Left hindlimb (tissue), 1 donor: ENCODE measurements around the gene CISD2.
A peak's percentile ranks its signal among the peaks of the same experiment; 100 is the strongest.
"Not testable (repeated sequence)": the region's sequence is repeated elsewhere in the genome, so short reads cannot be mapped to it uniquely, and the experiment has no call there.

Experiments used
- DNase-seq: peaks from one replicate; pipeline ENCODE4 v3.0.0-alpha.2; 2018

CISD2 gene

DNA sequence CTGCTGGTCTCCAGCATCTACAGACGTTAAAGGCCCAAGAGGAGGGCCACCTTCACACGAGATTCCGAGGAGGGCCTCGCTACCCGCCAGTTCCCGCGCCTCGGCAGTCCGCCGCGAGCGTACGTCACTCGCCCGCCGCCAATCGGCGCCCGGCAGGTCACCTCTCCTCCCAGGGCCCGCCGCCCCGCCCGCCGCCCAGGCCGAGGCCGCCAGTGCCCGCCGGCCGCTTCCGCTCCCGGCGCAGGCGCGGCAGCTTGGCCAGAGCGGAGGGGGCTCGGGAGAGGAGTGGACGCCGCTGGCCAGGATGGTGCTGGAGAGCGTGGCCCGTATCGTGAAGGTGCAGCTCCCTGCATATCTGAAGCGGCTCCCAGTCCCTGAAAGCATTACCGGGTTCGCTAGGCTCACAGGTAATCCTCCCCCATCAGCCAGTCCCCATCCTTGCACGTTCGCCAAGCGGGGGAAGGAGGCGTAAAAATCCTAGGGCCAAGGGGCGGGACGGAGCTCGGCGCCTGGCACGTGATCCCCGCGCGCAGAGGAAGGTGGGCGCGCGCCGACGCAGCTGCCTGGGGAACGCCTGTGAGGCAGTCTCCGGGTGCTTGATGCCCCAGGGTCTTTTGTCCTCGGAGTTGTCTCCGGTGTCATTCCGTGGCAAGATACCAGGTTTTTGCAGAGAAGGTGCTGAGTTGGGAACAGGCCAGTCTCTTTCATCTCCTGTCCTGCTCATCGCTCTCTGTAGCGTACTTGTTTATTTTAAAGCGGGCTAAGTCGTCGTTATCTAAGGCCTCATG is at the start of gene CISD2:
CISD2 (plus strand) TSS at position 212 of the 788 bp plus-strand sequence; CDS start at position 305, 93 bp downstream.
- peak; percentile 94 for DNase-seq

DNA sequence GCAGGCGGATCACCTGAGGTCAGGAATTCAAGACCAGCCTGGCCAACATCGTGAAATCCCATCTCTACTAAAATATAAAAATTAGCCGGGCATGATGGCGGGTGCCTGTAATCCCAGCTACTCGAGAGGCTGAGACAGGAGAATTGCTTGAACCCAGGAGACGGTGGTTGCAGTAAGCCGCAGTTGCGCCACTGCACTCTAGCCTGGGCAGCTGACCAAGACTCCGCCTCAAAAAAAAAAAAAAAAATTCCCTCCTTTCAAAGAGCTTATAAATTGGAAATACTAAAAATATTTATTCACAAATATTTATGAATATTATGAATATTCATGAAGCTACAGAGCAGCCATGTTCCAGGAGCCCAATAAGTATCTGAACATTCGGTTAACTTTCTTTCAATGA is 49.7 kb upstream of the CISD2 start:
- not testable (repeated sequence) for DNase-seq

DNA sequence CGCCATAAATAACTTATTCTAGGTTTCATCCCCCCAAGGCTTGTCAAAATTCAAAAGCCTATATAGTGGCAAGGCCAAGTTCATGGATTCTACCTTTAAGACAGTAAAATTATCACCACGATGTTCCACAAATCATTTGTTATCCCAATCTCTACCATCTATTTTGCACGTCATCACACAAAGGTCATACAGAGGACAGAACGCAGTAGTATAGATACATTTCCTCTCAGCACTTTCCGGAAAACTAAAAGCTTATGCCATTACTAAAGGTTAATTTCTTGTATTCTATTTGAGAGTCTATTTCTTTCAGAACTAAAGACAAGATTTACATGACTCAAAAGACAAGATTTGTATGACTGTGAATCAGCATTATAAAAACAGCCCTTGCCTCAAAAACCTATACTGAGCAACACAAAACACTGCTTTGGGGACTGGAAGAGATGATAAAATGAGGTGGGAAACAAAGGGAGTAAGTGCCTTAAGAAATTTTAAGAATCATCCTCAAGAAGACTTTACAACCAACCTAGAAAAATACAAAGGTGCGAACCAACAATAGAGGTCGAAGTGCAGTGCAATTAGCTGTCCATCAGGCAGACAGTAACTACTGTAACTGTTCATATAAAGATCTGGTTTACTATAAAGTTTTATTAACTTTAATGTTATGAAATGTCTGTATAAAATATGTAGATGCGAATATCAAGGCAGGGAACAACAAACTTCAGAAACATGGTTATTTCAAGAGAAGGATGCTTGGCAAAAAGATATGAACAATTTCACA is 49.0 kb upstream of the CISD2 start:
- no peak for DNase-seq

DNA sequence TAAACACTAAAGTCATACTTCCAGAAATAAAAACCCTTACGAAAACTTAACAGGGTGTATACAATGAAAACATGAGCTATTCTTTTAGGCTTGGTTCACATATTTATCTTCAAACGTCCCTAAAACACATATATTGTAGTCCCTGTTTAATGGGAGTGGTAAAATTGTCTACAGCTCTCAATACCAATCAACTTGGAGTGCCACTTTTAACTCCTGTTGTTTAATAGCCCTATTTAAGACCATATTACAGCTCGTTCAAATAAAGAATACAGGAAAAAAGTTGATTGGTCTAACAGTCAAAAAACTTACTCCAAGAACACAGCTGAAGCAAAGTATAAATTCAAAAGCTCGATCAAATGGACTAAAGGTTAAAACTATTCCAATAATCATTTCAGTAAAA is 45.3 kb upstream of the CISD2 start:
- DNase-seq = no peak

DNA sequence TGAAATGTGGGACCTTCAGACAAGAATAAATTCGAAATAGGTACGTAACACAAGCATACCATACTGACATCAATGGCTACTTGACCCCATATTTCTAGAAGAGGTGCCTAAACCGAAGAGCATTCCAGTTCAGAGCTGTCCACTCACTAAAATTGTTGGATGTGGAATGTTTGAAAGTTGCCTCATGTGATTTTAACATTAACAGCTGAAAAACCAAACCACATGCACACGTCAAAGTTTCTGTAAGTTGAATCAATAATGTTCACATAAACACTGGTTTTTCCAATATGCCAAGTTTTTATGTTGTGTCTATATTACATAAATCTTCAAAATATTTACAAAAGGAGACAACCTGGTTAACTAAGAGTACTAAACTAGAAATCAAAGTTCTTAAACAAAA is 44.9 kb upstream of the CISD2 start:
- no peak for DNase-seq

GRCh38 chr4:102824398-102824797 is 44.4 kb upstream of the CISD2 start:
- no peak for DNase-seq

DNA sequence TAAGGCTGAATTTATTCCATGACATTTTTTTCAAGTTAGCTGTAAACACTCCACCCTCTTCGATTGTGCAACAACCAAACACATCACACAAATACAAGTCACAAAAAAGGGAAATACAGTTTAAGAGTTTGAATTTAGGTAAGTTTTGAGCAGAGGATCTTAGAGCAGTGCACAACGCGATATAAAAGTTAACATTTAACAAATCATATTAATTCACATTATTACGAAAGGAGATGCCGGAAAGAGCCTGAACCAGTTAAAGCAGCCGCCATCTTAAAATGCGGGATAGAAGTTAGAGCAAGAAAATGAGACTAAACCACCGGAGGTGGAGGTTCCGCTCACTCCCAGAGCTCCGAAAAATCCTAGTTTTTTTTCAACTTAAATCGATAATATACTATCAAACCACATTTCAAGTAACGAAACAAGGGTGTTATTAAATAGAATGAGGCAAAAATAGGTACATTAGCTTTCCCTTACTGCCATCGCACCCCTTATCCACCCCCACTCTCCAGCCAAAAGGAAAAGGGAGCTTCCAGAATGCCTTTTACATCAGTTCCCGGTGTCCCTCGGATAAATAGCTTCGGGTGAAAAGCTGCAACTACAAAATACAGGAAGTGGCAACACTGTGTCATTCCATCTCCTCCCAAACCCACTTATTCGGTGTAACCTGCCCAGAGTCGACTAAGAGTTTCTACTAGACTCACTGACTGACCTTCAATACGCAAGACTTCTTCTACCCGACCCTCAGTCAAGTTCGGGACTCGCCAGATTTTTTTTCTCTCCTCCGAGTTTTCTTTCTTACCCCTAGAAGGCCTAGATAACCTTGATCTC is 43.3 kb upstream of the CISD2 start:
- DNase-seq = peak; percentile 66

DNA sequence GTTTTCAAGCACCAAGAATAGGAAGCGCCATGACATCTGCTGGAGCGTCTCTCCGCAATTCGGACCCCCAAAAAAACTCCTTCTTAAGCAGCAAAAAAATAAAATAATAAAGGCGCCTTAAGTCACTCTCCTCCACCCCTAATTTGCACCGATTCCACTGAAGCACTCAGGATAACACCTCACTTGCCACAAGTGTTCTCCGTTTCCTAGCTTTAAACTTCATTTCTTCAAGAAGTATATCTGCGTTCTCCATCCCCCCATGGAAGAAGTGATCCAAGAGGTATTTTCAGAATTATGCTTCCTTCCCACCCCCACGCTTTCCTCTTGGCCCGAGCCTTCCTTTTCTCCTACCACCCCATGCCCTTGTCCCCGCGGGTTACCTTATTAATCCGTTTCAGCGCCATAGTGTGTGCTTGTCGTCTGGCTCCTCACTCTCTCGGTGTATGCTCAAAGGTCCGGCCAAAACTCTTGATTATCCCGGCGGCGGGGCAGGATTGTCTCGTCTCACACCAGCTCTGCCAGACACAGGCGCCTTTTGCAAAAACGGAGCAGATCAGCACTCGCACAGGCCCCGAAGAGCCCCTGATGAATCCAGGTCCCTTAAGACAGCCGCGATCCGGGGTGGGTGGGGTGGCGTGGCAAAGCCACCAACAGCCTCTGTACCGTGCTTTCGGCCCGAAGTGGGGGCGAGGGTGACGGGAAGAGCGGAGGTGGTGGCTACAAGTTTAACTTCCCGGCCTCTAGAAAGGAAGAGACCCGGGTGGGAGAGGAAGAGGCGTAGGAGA is 42.5 kb upstream of the CISD2 start:
- DNase-seq = no peak

- peak; percentile 98 for DNase-seq
Measured at GRCh38 chr4:102826890-102827673, 41.7 kb upstream of the CISD2 start, which contains the start of gene UBE2D3. TSS of gene UBE2D3 (minus strand) at chr4:102827551. CDS start at chr4:102826508, 1,043 bp downstream.

DNA sequence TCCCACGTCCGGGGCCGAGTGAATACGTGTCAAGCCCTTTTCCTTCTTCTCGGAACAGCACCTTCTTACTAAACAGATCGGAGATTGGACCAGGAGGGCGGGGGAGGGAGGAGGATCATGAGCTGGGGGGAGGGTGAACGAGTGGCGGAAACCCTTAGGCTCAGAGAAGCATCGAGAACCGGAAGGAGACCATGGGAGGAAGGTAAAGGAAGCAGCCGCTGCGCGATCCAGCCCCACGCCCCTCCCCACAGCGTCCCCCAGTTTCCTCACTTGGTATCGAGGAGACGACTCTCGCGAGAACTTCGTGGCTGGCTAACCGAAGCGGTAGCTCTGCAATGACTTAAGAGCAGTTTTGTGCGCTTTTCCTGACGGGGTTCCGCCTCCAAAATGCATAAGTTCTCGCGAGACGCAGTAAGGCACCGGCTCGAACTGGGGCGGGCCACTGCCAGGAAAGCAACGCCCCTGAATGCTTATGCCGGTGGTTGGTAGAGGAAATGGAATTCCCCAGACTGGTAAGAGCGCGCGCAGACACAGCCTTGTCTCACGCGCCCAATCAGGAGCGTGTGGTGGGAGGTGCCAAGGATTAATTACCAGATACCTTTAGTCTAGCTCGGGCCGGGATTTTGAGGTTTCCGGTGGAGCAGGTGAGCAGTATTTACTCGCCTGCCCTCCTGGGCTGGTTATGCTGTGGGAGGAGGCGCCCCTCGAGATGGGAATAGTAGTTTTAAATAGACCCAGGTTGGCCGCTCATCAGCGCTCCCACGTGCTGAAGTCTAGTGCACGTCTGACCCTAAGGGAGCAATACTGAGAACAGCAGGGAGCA is 40.9 kb upstream of the CISD2 start:
- peak; percentile 100 for DNase-seq

DNA sequence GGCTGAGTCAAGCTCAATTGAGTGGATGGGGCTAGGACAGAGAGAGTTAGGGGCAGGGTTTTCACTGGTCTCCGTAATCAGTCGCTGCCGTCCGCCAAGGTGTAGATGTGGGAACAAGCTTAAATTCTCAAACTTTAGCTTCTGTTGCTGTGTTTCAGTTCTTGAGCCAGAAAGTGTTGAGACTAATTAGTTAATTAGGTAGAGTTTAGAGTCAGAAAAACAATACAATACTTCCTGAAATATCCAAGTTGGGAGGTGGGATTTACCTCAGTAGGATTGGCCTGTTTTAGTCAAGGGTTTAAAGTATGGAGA is 40.3 kb upstream of the CISD2 start:
- DNase-seq = no peak

- no peak for DNase-seq
Measured at GRCh38 chr4:102829803-102830202, 39.0 kb upstream of the CISD2 start.

- no peak for DNase-seq
Measured at GRCh38 chr4:102832105-102832504, 36.7 kb upstream of the CISD2 start.

DNA sequence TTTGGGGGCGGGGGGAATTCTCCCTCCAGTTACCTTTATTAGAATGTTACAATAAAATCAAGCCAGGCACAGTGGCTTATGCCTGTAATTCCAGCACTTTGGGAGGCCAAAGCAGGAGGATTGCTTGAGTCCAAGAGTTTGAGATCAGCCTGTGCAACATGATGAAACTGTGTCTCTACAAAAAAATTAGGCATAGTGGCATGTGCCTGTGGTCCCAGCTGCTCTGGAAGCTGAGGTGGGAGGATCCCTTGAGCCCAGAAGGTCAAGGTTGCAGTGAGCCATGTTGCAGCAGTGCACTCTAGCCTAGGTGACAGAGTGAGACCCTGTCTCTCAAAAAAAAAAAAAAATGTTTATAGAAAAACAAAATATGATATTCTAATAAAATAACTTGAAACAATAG is 36.1 kb upstream of the CISD2 start:
- no peak for DNase-seq

- DNase-seq = no peak
Measured at GRCh38 chr4:102836596-102836995, 32.2 kb upstream of the CISD2 start.

DNA sequence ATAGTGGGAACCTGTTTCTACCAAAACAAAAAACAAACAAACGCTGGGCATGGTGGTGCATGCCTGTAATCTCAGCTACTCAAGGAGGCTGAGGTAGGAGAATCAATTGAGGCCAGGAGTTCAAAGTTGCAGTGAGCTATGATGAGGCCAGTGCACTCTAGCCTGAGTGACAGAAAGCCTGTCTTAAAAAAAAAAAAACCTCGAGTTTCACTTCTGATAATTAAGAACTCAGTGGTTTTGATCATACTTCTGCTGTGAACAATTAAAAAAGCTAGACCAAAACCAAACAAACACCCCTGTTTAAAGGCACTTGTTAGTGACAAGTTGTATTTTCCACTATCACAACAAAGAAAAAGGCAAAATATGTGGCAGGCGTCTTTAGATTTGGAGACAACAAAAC is 26.4 kb upstream of the CISD2 start:
- no peak for DNase-seq

DNA sequence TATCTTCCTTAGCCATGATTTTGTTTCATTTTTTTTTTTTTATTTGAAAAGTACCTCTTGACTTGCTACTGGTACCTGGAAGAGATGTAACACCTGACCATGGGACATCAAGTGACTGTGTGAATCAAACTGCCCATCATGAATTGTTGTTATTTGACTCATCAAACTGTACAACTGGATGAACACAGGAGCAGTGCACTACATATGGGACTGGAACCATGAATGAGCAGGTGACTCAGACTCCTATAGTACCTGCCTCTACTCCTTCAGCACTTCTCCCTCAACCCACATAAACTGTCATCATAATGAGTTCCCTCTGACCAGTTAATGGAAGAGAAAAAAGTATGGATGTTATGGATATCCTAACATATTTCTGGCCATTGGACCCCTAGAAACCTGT is 25.5 kb upstream of the CISD2 start:
- DNase-seq = no peak

DNA sequence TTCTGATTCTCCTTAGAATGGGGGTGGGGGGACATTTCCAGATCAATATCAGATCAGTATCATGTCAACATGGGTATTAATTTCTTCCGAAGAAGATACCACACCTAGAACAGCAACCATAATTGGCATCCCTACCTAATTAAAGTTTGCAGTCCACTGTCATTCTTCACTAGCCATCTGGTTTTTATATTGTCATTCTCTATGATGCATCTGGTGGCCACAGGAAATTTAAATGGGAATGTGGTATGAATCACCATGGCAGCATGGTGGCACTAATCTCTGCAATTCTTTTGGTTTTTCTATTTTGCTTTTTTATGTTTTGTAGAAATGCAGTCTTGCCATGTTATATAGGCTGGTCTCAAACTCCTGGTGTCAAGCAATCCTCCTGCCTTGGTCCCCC is 24.9 kb upstream of the CISD2 start:
- no peak for DNase-seq

GRCh38 chr4:102847687-102848086 is 21.1 kb upstream of the CISD2 start:
- no peak for DNase-seq

DNA sequence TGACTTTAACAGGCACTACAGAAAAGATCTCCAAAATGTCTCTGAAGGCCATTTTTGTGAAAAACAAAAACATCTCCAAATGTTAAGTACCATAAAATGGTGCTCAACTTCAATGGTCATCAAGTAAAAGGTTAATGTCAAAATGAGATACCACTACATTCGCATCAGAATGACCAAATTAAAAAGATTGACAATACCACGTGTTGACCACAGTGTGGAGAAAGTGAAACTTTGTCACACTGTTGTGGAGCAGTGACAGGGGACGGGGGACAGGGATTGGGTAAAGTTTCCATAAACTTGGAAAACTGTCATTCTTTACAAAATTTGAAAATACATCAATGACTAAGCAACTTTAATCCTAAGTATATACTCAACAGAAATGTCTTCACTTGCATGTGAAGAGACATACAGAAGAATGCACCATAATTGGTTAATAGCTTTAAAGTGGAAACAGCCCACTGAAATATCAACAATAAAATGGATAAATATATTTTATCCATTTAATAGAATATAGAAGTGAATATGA is 19.1 kb upstream of the CISD2 start:
- DNase-seq = no peak

- no peak for DNase-seq
Measured at GRCh38 chr4:102850370-102850769, 18.4 kb upstream of the CISD2 start.
